Caco-2 (cell line): ENCODE measurements around the gene DLG2. TPM values are rescaled to one million over a fixed set of nuclear protein-coding genes. Genes with fewer than 3 reads are reported as not detected.

Source experiments
- BruUV-seq: library from RNA; stranded (reverse); fragments of 400-500 nt; replicated peaks from 2 replicates; lab custom pipeline; 2021; lab: Mats Ljungman, UMichigan
- CTCF ChIA-PET: fragments of 300-600 bp; sonication (Branson Sonifier 250); formaldehyde crosslinking; loops from one replicate; lab custom pipeline; 2022; ENCODE audit warnings: antibody characterized with exemption; lab: Charles Lee
- POLR2A ChIA-PET: fragments of 300-600 bp; sonication (Branson Sonifier 250); formaldehyde crosslinking; loops from one replicate; lab custom pipeline; 2022; ENCODE audit warnings: antibody characterized with exemption; lab: Charles Lee
- DNase-seq, 2 experiments: peaks; one replicate each; pipeline versions ENCODE4 v3.0.0 to v3.0.0-alpha.2; 2020 to 2022
- H3K27me3 ChIP-seq: replicated peaks from 2 replicates; pipeline ENCODE4 v1.6.0; 2011; ENCODE audit warnings: low read length; ENCODE audit not compliant: control insufficient read depth, insufficient read depth
- H3K36me3 ChIP-seq: 2 replicates; pipeline ENCODE4 v1.5.1; 2011; ENCODE audit warnings: low read length; ENCODE audit not compliant: control insufficient read depth, insufficient read depth
- H3K4me1 ChIP-seq: fragments of 250-450 bp; sonication (Bioruptor Pico); 2 replicates; pipeline ENCODE4 v1.5.1; 2020; ENCODE audit warnings: mild to moderate bottlenecking
- H3K4me3 ChIP-seq: 2 replicates; pipeline ENCODE4 v1.5.1; 2011; ENCODE audit warnings: low read depth, mild to moderate bottlenecking, control low read depth, low read length
- H3K9me3 ChIP-seq: fragments of 250-450 bp; sonication (Bioruptor Pico); 2 replicates; pipeline ENCODE4 v1.5.1; 2020; ENCODE audit warnings: mild to moderate bottlenecking, moderate library complexity
- H3K27ac Mint-ChIP-seq: one replicate; pipeline ENCODE4 v1.8.0; 2022; ENCODE audit warnings: mixed read lengths; ENCODE audit not compliant: unreplicated experiment
- H3K27me3 Mint-ChIP-seq: one replicate; pipeline ENCODE4 v1.8.0; 2022; ENCODE audit warnings: mixed read lengths; ENCODE audit not compliant: insufficient read depth, unreplicated experiment
- H3K36me3 Mint-ChIP-seq: one replicate; pipeline ENCODE4 v1.8.0; 2022; ENCODE audit warnings: mild to moderate bottlenecking, mixed read lengths; ENCODE audit not compliant: insufficient read depth, unreplicated experiment
- H3K4me1 Mint-ChIP-seq: one replicate; pipeline ENCODE4 v1.8.0; 2022; ENCODE audit warnings: low read depth, mixed read lengths; ENCODE audit not compliant: unreplicated experiment
- H3K4me3 Mint-ChIP-seq: one replicate; pipeline ENCODE4 v1.8.0; 2022; ENCODE audit warnings: mild to moderate bottlenecking, moderate library complexity, mixed read lengths; ENCODE audit not compliant: unreplicated experiment
- H3K9me3 Mint-ChIP-seq: one replicate; pipeline ENCODE4 v1.8.0; 2022; ENCODE audit warnings: mixed read lengths; ENCODE audit not compliant: unreplicated experiment
- CTCF ChIP-seq, 2 experiments: fragments of 200-600 bp in 1 of 2; IDR thresholded peaks; 1 replicate in 1 of 2; 2 replicates in 1 of 2; pipeline versions ENCODE4 v1.5.1 to v1.8.0; 2011 to 2022; ENCODE audit warnings: antibody characterized with exemption in 1 of 2, control low read depth in 1 of 2, inconsistent platforms in 1 of 2, low read depth in 1 of 2, low read length in 1 of 2, mild to moderate bottlenecking in 1 of 2, moderate library complexity in 1 of 2; ENCODE audit not compliant: insufficient read depth in 1 of 2, severe bottlenecking in 1 of 2, unreplicated experiment in 1 of 2
- intact Hi-C: fragments of 100-400 bp; cut with micrococcal nuclease; formaldehyde crosslinking; loops from one replicate; pipeline ENCODE4 v1.10.0; 2022; ENCODE audit not compliant: unreplicated experiment
- total RNA-seq: library from RNA; stranded (reverse); gene quantifications from 2 replicates; pipeline ENCODE4 v1.2.3, GENCODE V29; 2022

Gene DLG2
- total RNA-seq, 1 experiment from 2014 or later: 21.6 TPM

- no peaks in the 10 kb centered on the region for H3K4me1 ChIP-seq
- POLR2A ChIA-PET: no interaction called here
- no peaks in the 10 kb centered on the region for H3K4me1 Mint-ChIP-seq
- CTCF ChIA-PET: no interaction called here
- no peaks in the 10 kb centered on the region for H3K9me3 Mint-ChIP-seq
- no peak overlapping the region for H3K4me3 Mint-ChIP-seq
- no peaks in the 10 kb centered on the region for H3K27me3 ChIP-seq
- no TSS peak for BruUV-seq
- H3K36me3 ChIP-seq: no peaks in the 10 kb centered on the region
- no peaks in the 10 kb centered on the region for H3K36me3 Mint-ChIP-seq
- no peak overlapping the region for H3K27ac Mint-ChIP-seq
- no peaks in the 10 kb centered on the region for H3K27me3 Mint-ChIP-seq
- intact Hi-C loops: no loop called here
- DNase-seq: no peak
- no peak for TF ChIP-seq CTCF (IDR thresholded peaks at IDR 0.05; ENCODE audit: insufficient read depth in 1 of 2, low read depth in 1 of 2, low read length in 1 of 2, severe bottlenecking in 1 of 2, unreplicated experiment in 1 of 2)
- H3K4me3 ChIP-seq: no peak overlapping the region
- no peaks in the 10 kb centered on the region for H3K9me3 ChIP-seq
These were observed 736.5 kb downstream of the DLG2 start for GRCh38 chr11:84890676-84891075.

GRCh38 chr11:84889556-84889955 lies 737.6 kb downstream of the DLG2 start:
- Mint-ChIP-seq H3K4me3 (no peak overlapping the region), H3K36me3 (no peaks in the 10 kb centered on the region), H3K9me3 (no peaks in the 10 kb centered on the region), H3K27me3 (no peaks in the 10 kb centered on the region), H3K4me1 (no peaks in the 10 kb centered on the region), H3K27ac (no peak overlapping the region)
- no peak for DNase-seq
- BruUV-seq: no TSS peak
- Histone ChIP-seq H3K27me3 (no peaks in the 10 kb centered on the region), H3K4me1 (no peaks in the 10 kb centered on the region), H3K36me3 (no peaks in the 10 kb centered on the region), H3K9me3 (no peaks in the 10 kb centered on the region), H3K4me3 (no peak overlapping the region)
- ChIA-PET CTCF (no interaction called here), POLR2A (no interaction called here)
- TF ChIP-seq CTCF (IDR thresholded peaks at IDR 0.05; ENCODE audit: insufficient read depth in 1 of 2, low read depth in 1 of 2, low read length in 1 of 2, severe bottlenecking in 1 of 2, unreplicated experiment in 1 of 2): no peak
- intact Hi-C loops: loop anchor here (10.0 kb wide), 1 partner anchor 295 kb away; no protein-coding TSS in a partner anchor

- ChIA-PET POLR2A (no interaction called here), CTCF (no interaction called here)
- Histone ChIP-seq H3K4me3 (no peak overlapping the region), H3K36me3 (no peaks in the 10 kb centered on the region), H3K27me3 (no peaks in the 10 kb centered on the region), H3K9me3 (no peaks in the 10 kb centered on the region), H3K4me1 (peaks cover 7% of the 10 kb centered on the region; the same call in 1 of the 2 replicates)
- peaks cover 6% of the 10 kb centered on the region for H3K4me1 Mint-ChIP-seq
- H3K36me3 Mint-ChIP-seq: no peaks in the 10 kb centered on the region
- no peak for DNase-seq
- H3K9me3 Mint-ChIP-seq: no peaks in the 10 kb centered on the region
- H3K27ac Mint-ChIP-seq: no peak overlapping the region
- H3K4me3 Mint-ChIP-seq: no peak overlapping the region
- TF ChIP-seq CTCF (IDR thresholded peaks at IDR 0.05; ENCODE audit: insufficient read depth in 1 of 2, low read depth in 1 of 2, low read length in 1 of 2, severe bottlenecking in 1 of 2, unreplicated experiment in 1 of 2): no peak
- BruUV-seq: no TSS peak
- intact Hi-C loops: loop anchor here (10.0 kb wide), 1 partner anchor 298 kb away; no protein-coding TSS in a partner anchor
- H3K27me3 Mint-ChIP-seq: no peaks in the 10 kb centered on the region
These were observed 740.0 kb downstream of the DLG2 start for GRCh38 chr11:84887055-84887629.
